AG09319 (cell line): ENCODE measurements around the gene ZNF718.
"Not testable (repeated sequence)": the region's sequence is repeated elsewhere in the genome, so short reads cannot be mapped to it uniquely, and the experiment has no call there.

Experiments
- DNase-seq: peaks from one replicate; pipeline ENCODE4 v3.0.0-alpha.2; 2010; ENCODE audit warnings: low read depth; ENCODE audit errors: extremely low read depth
- CTCF ChIP-seq: IDR thresholded peaks from 2 replicates; pipeline ENCODE4 v1.5.1; 2011; ENCODE audit warnings: low read depth, mild to moderate bottlenecking, inconsistent platforms, low read length, moderate library complexity

The ZNF718 gene

GRCh38 chr4:173666-174314, 49.5 kb downstream of the ZNF718 start:
- no peak for DNase-seq

DNA sequence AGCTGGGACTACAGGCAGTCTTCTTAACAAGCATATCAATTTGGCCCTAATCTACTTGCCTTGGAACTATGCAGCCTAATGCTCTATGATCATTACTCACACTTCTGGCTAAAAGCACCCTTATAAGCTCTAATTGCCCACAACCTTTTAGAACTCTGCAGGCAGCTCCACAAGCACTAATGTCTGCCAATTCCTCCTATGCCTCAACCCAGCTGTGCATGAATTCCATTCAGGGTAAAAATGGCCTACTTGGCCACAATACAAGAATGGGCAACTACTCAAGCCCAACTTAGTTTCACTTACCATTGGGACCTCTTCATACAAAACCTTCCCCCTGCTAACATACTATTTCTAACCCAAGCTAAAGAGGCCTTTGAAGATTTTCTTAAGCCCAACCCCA, 51.7 kb downstream of the ZNF718 start:
- DNase-seq = no peak
- no peak for TF ChIP-seq CTCF

More at GRCh38 chr4:173666-174314, 49.5 kb downstream of the ZNF718 start:
- TF ChIP-seq CTCF = no peak

DNA sequence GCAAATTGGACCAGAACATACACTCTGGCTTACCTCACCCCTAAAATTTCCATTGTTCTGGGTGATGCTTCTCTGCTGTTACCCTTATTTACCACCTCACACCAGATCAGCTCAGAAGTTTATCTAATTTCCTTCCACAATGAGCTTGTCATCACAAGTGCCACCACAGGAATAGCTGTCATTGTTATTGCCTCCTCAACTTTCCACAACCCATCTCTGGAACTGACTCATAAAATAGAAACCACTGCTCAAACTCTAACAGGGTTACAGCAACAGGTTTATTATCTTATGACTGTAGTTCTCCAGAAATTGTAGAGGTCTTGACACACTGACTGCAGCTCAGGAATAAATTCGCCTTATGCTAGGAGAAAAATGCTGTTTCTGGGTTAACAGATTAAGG, 52.7 kb downstream of the ZNF718 start:
- DNase-seq = no peak
- no peak for TF ChIP-seq CTCF

- DNase-seq = not testable (repeated sequence)
These were observed 57.9 kb downstream of the ZNF718 start for GRCh38 chr4:182225-182624.

DNA sequence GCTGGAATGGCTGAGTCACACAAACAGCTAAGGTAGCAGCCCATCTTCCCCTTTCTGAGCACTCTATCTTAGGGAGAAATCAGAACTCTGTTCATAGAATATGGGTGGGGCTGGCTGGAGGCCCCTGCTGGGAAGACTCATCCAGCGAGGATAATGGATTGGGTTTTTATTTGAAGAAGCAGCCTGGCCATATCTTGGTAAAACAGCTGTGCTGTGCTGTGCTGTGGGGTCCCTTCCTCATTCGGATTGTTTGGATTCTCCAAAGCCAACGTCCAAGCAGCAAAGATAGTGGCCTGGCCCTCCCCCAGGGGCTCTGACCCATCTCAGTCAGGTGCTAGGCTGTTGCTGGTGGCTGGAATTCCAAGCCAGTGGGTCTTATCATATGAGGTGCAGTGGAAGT, 63.8 kb downstream of the ZNF718 start:
- TF ChIP-seq CTCF = no peak
- no peak for DNase-seq

DNA sequence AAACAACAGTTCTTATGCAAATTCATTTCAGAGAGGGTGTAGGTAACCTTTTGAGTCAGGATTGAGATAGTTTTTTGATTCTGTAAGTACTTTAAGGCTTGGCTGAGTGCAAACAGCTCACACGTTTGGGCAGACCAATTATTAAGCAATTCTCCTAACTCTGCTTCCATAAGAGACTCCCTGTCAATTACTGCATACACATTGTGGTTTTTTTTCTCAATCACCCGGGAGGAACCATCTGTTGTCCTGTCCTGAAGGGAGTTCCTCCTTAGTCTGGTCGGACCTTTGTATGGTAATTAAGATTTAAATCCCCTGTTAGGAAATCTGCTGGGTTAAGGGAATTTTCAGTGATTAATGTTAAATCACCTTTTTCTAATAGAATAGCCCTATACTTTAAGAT, 70.9 kb downstream of the ZNF718 start:
- DNase-seq = not testable (repeated sequence)

GRCh38 chr4:200936-201335, 76.6 kb downstream of the ZNF718 start:
- TF ChIP-seq CTCF = no peak
- DNase-seq = no peak

- not testable (repeated sequence) for DNase-seq
These were observed 78.5 kb downstream of the ZNF718 start for GRCh38 chr4:202822-203221.

DNA sequence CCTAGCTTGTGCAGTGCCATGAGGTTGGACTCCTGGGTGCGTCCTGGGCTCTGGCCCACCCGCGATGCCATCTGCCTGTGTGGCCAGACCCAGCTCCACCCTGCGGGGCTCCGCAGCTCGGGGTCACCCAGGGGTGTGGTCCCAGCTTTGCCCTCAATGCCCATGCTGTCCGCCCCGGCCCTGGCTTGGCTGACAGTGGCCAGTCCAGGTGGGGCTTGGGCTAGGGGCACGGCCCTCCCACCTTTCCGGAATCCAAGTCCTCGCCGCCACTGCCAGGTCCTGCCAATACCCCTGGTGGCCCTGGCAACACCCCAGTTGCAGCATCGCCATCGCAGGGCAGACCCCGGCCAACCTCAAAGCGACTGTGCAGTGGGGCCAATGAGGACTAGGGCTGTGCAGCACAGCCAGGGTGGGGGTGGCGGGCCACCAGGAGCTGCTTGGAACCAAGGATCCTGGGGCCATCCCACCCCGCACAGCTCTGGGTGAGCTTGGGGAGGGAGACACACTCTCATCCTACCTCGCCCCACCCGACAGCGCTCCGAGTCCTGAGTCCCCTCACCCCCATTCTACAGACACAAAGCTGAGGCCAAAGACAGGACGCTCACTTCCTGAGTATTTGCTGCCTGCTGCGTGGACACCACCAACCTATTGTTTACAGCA, 80.9 kb downstream of the ZNF718 start:
- DNase-seq = no peak
- no peak for TF ChIP-seq CTCF
